SK-N-MC (cell line): Measurements from ENCODE around the gene SLC27A3.

Source experiments
- EZH2 ChIP-seq: fragments of 200-600 bp; sonication (generic); IDR thresholded peaks from one replicate; pipeline ENCODE4 v1.6.1; 2017; ENCODE audit warnings: antibody characterized with exemption
- FOXP2 ChIP-seq: optimal IDR thresholded peaks from 2 replicates; pipeline ENCODE3; 2011; ENCODE audit warnings: mild to moderate bottlenecking, moderate library complexity; ENCODE audit not compliant: insufficient read depth; ENCODE audit errors: extremely low read length, control extremely low read depth
- POLR2AphosphoS5 ChIP-seq: IDR thresholded peaks from 2 replicates; pipeline ENCODE4 v1.6.1; 2012; ENCODE audit warnings: mild to moderate bottlenecking, low read depth, low read length, borderline replicate concordance

DNA sequence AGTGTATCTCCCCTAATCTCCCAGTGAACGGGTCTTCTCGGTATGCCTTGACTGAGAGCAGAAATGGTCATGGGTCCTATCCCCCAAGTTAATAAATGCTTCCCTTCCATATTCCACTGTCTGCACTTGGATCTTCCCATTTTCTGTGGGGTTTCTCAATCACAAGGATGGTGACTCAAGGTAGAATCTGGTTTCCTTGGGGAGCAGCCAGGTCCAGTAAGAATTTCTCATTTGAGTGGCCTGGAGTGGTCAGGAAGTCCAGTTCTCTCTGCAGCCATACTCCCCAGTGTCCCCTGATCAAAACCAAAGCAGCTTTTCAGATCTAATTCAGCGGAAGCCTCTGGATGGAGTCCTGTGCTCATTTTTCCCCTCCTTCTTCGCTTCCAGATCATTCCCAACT, 14.8 kb upstream of the SLC27A3 start:
- TF ChIP-seq EZH2 (no peak), POLR2AphosphoS5 (no peak), FOXP2 (no peak)
